ENCODE results near the gene GDPD4.

The GDPD4 gene

GRCh38 chr11:77270921-77271320 lies 30.6 kb downstream of the GDPD4 start:
- Histone ChIP-seq H3K36me3 (ENCODE audit: control insufficient read depth in 2 of 2, insufficient read depth in 1 of 2, low read length in 2 of 2) (no peaks in the 10 kb centered on the region), H3K4me3 (ENCODE audit: low read depth, low read length) (no peak overlapping the region), H3K27ac (ENCODE audit: extremely low read depth, low read depth, low read length) (no peak overlapping the region), H3K9me3 (ENCODE audit: control insufficient read depth, insufficient read depth, low read depth, low read length) (no peaks in the 10 kb centered on the region), H3K4me1 (ENCODE audit: control insufficient read depth, insufficient read depth, low read length) (no peaks in the 10 kb centered on the region)
- ChIA-PET CTCF (interaction anchor here (1.4 kb wide), 1 partner anchor 277 kb away, joined by 4 read pairs; no protein-coding TSS in a partner anchor), POLR2A (no interaction called here)
- TF ChIP-seq ZNF10 (tag by site-specific recombination; IDR thresholded peaks at IDR 0.05) (no peak), ZSCAN23 (tag by site-specific recombination; IDR thresholded peaks at IDR 0.05) (no peak), SETDB1 (IDR thresholded peaks at IDR 0.05; ENCODE audit: insufficient read length, low read length) (no peak), KLF17 (tag by site-specific recombination; IDR thresholded peaks at IDR 0.05) (no peak), PRDM1 (tag by site-specific recombination; IDR thresholded peaks at IDR 0.05) (no peak)
- TF ChIP-seq, protein P1, sequence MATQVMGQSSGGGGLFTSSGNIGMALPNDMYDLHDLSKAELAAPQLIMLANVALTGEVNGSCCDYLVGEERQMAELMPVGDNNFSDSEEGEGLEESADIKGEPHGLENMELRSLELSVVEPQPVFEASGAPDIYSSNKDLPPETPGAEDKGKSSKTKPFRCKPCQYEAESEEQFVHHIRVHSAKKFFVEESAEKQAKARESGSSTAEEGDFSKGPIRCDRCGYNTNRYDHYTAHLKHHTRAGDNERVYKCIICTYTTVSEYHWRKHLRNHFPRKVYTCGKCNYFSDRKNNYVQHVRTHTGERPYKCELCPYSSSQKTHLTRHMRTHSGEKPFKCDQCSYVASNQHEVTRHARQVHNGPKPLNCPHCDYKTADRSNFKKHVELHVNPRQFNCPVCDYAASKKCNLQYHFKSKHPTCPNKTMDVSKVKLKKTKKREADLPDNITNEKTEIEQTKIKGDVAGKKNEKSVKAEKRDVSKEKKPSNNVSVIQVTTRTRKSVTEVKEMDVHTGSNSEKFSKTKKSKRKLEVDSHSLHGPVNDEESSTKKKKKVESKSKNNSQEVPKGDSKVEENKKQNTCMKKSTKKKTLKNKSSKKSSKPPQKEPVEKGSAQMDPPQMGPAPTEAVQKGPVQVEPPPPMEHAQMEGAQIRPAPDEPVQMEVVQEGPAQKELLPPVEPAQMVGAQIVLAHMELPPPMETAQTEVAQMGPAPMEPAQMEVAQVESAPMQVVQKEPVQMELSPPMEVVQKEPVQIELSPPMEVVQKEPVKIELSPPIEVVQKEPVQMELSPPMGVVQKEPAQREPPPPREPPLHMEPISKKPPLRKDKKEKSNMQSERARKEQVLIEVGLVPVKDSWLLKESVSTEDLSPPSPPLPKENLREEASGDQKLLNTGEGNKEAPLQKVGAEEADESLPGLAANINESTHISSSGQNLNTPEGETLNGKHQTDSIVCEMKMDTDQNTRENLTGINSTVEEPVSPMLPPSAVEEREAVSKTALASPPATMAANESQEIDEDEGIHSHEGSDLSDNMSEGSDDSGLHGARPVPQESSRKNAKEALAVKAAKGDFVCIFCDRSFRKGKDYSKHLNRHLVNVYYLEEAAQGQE (tag by site-specific recombination; IDR thresholded peaks at IDR 0.05) = no peak

- POLR2A ChIA-PET = no interaction called here
- H3K9me3 ChIP-seq (ENCODE audit: control insufficient read depth, insufficient read depth, low read depth, low read length) = no peaks in the 10 kb centered on the region
- H3K27ac ChIP-seq (ENCODE audit: extremely low read depth, low read depth, low read length) = no peak overlapping the region
- H3K4me1 ChIP-seq (ENCODE audit: control insufficient read depth, insufficient read depth, low read length) = no peaks in the 10 kb centered on the region
- CTCF ChIA-PET = interaction anchor here (0.7 kb wide), 1 partner anchor 58 kb away, joined by 3 read pairs; no protein-coding TSS in a partner anchor
- no peaks in the 10 kb centered on the region for H3K36me3 ChIP-seq (ENCODE audit: control insufficient read depth in 2 of 2, insufficient read depth in 1 of 2, low read length in 2 of 2)
- TF ChIP-seq KLF8 (tag by site-specific recombination; IDR thresholded peaks at IDR 0.05) (no peak), GLI4 (tag by site-specific recombination; IDR thresholded peaks at IDR 0.05) (no peak), ZNF785 (tag by site-specific recombination; IDR thresholded peaks at IDR 0.05) (no peak), ZSCAN16 (tag by site-specific recombination; IDR thresholded peaks at IDR 0.05) (no peak), AEBP2 (tag by site-specific recombination; IDR thresholded peaks at IDR 0.05; ENCODE audit: borderline replicate concordance) (no peak), ZNF548 (tag by site-specific recombination; IDR thresholded peaks at IDR 0.05) (no peak), TRIM28 (IDR thresholded peaks at IDR 0.05; ENCODE audit: borderline replicate concordance, low read length) (no peak), ZNF623 (tag by site-specific recombination; IDR thresholded peaks at IDR 0.05) (no peak), ZNF600 (tag by site-specific recombination; IDR thresholded peaks at IDR 0.05) (no peak), ZFP41 (tag by site-specific recombination; IDR thresholded peaks at IDR 0.05; ENCODE audit: borderline replicate concordance) (no peak), ZNF843 (tag by site-specific recombination; IDR thresholded peaks at IDR 0.05) (no peak), ZNF510 (tag by site-specific recombination; IDR thresholded peaks at IDR 0.05; ENCODE audit: insufficient replicate concordance) (no peak)
- TF ChIP-seq, protein P2, sequence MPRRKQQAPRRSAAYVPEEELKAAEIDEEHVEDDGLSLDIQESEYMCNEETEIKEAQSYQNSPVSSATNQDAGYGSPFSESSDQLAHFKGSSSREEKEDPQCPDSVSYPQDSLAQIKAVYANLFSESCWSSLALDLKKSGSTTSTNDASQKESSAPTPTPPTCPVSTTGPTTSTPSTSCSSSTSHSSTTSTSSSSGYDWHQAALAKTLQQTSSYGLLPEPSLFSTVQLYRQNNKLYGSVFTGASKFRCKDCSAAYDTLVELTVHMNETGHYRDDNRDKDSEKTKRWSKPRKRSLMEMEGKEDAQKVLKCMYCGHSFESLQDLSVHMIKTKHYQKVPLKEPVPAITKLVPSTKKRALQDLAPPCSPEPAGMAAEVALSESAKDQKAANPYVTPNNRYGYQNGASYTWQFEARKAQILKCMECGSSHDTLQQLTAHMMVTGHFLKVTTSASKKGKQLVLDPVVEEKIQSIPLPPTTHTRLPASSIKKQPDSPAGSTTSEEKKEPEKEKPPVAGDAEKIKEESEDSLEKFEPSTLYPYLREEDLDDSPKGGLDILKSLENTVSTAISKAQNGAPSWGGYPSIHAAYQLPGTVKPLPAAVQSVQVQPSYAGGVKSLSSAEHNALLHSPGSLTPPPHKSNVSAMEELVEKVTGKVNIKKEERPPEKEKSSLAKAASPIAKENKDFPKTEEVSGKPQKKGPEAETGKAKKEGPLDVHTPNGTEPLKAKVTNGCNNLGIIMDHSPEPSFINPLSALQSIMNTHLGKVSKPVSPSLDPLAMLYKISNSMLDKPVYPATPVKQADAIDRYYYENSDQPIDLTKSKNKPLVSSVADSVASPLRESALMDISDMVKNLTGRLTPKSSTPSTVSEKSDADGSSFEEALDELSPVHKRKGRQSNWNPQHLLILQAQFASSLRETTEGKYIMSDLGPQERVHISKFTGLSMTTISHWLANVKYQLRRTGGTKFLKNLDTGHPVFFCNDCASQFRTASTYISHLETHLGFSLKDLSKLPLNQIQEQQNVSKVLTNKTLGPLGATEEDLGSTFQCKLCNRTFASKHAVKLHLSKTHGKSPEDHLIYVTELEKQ (tag by site-specific recombination; IDR thresholded peaks at IDR 0.05; ENCODE audit: borderline replicate concordance) = no peak
- TF ChIP-seq, protein P3, sequence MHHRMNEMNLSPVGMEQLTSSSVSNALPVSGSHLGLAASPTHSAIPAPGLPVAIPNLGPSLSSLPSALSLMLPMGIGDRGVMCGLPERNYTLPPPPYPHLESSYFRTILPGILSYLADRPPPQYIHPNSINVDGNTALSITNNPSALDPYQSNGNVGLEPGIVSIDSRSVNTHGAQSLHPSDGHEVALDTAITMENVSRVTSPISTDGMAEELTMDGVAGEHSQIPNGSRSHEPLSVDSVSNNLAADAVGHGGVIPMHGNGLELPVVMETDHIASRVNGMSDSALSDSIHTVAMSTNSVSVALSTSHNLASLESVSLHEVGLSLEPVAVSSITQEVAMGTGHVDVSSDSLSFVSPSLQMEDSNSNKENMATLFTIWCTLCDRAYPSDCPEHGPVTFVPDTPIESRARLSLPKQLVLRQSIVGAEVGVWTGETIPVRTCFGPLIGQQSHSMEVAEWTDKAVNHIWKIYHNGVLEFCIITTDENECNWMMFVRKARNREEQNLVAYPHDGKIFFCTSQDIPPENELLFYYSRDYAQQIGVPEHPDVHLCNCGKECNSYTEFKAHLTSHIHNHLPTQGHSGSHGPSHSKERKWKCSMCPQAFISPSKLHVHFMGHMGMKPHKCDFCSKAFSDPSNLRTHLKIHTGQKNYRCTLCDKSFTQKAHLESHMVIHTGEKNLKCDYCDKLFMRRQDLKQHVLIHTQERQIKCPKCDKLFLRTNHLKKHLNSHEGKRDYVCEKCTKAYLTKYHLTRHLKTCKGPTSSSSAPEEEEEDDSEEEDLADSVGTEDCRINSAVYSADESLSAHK (tag by site-specific recombination; IDR thresholded peaks at IDR 0.05) = no peak
- TF ChIP-seq, protein P4, sequence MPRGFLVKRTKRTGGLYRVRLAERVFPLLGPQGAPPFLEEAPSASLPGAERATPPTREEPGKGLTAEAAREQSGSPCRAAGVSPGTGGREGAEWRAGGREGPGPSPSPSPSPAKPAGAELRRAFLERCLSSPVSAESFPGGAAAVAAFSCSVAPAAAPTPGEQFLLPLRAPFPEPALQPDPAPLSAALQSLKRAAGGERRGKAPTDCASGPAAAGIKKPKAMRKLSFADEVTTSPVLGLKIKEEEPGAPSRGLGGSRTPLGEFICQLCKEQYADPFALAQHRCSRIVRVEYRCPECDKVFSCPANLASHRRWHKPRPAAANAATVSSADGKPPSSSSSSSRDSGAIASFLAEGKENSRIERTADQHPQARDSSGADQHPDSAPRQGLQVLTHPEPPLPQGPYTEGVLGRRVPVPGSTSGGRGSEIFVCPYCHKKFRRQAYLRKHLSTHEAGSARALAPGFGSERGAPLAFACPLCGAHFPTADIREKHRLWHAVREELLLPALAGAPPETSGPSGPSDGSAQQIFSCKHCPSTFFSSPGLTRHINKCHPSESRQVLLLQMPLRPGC (tag by site-specific recombination; IDR thresholded peaks at IDR 0.05) = no peak
- no peak overlapping the region for H3K4me3 ChIP-seq (ENCODE audit: low read depth, low read length)
These were observed 31.9 kb downstream of the GDPD4 start for GRCh38 chr11:77269484-77270123.

Data from HEK293 (cell line).